Hepatocyte (in vitro differentiated cells): ENCODE measurements around the gene LSM7. TPM values are rescaled to one million over a fixed set of nuclear protein-coding genes. Genes with fewer than 3 reads are reported as not detected.

Experiments
- DNase-seq: peaks from one replicate; pipeline ENCODE4 v3.0.0-alpha.2; 2016; ENCODE audit warnings: low spot score
- H2AFZ ChIP-seq: fragments of 200-600 bp; sonication (generic); 2 replicates; pipeline ENCODE4 v1.6.0; 2016; ENCODE audit warnings: antibody characterized with exemption, mild to moderate bottlenecking
- H3K27ac ChIP-seq: fragments of 200-600 bp; sonication (generic); 2 replicates; pipeline ENCODE4 v1.5.1; 2016; ENCODE audit warnings: mild to moderate bottlenecking
- H3K27me3 ChIP-seq: fragments of 200-600 bp; sonication (generic); 2 replicates; pipeline ENCODE4 v1.6.1; 2016
- H3K36me3 ChIP-seq: fragments of 200-600 bp; sonication (generic); replicated peaks from 2 replicates; pipeline ENCODE4 v1.5.1; 2016; ENCODE audit warnings: low read depth; ENCODE audit not compliant: insufficient read depth
- H3K4me1 ChIP-seq: fragments of 200-600 bp; sonication (generic); 2 replicates; pipeline ENCODE4 v1.5.1; 2016; ENCODE audit warnings: mild to moderate bottlenecking, moderate library complexity; ENCODE audit not compliant: insufficient read depth
- H3K4me2 ChIP-seq: fragments of 200-600 bp; sonication (generic); 2 replicates; pipeline ENCODE4 v1.6.0; 2016
- H3K4me3 ChIP-seq: fragments of 200-600 bp; sonication (generic); 2 replicates; pipeline ENCODE4 v1.5.1; 2016; ENCODE audit warnings: mild to moderate bottlenecking
- H3K79me2 ChIP-seq: fragments of 200-600 bp; sonication (generic); 2 replicates; pipeline ENCODE4 v1.6.0; 2017; ENCODE audit warnings: mild to moderate bottlenecking
- H3K9me2 ChIP-seq: fragments of 200-600 bp; sonication (generic); replicated peaks from 2 replicates; pipeline ENCODE4 v1.6.0; 2017; ENCODE audit warnings: mild to moderate bottlenecking; ENCODE audit not compliant: insufficient read depth
- H3K9me3 ChIP-seq: fragments of 200-600 bp; sonication (generic); 2 replicates; pipeline ENCODE4 v1.5.1; 2016; ENCODE audit warnings: low read depth, mild to moderate bottlenecking
- H4K20me1 ChIP-seq: fragments of 200-600 bp; sonication (generic); 2 replicates; pipeline ENCODE4 v1.6.0; 2016; ENCODE audit warnings: mild to moderate bottlenecking; ENCODE audit not compliant: insufficient read depth, poor library complexity, severe bottlenecking
- EZH2 ChIP-seq: fragments of 200-600 bp; sonication (generic); IDR thresholded peaks from 2 replicates; pipeline ENCODE4 v1.6.1; 2016; ENCODE audit warnings: antibody characterized with exemption, mild to moderate bottlenecking, borderline replicate concordance
- EZH2phosphoT487 ChIP-seq: fragments of 200-600 bp; sonication (generic); IDR thresholded peaks from one replicate; pipeline ENCODE4 v1.6.1; 2018; ENCODE audit warnings: antibody characterized with exemption, mild to moderate bottlenecking, low read depth, moderate library complexity; ENCODE audit not compliant: unreplicated experiment, severe bottlenecking
- WGBS: methylation state at CpG from one replicate; pipeline ENCODE4 v1.1.6; 2016; ENCODE audit warnings: low lambda C conversion rate; ENCODE audit errors: missing lambda C conversion rate; 5-methylcytosine and 5-hydroxymethylcytosine counted together
- polyA plus RNA-seq: library from polyadenylated mRNA; unstranded; fragments of >200 nt; fragmentation: Nextera tagmentation; extraction: Ambion mirVana; gene quantifications from 2 replicates; pipeline ENCODE4 v1.2.1, GENCODE V29; 2016
- total RNA-seq: library from RNA; depleted of rRNA; stranded (reverse); fragments of >200 nt; gene quantifications from 2 replicates; pipeline ENCODE4 v1.2.3, GENCODE V29; 2014
- TF ChIP-seq, protein P1 (sequence below): fragments of 200-600 bp; sonication (generic); IDR thresholded peaks from 2 replicates; pipeline ENCODE4 v1.5.1; 2016; ENCODE audit warnings: antibody characterized with exemption, mild to moderate bottlenecking; ENCODE audit not compliant: poor library complexity

Gene LSM7
- total and polyA plus RNA-seq, 2 experiments from 2014 or later: 150 to 190 TPM

- H3K36me3 ChIP-seq: no peaks in the 10 kb centered on the region
- no peaks in the 10 kb centered on the region for H3K79me2 ChIP-seq
- TF ChIP-seq EZH2: no peak
- no peak for TF ChIP-seq EZH2phosphoT487
- TF ChIP-seq, protein P1, sequence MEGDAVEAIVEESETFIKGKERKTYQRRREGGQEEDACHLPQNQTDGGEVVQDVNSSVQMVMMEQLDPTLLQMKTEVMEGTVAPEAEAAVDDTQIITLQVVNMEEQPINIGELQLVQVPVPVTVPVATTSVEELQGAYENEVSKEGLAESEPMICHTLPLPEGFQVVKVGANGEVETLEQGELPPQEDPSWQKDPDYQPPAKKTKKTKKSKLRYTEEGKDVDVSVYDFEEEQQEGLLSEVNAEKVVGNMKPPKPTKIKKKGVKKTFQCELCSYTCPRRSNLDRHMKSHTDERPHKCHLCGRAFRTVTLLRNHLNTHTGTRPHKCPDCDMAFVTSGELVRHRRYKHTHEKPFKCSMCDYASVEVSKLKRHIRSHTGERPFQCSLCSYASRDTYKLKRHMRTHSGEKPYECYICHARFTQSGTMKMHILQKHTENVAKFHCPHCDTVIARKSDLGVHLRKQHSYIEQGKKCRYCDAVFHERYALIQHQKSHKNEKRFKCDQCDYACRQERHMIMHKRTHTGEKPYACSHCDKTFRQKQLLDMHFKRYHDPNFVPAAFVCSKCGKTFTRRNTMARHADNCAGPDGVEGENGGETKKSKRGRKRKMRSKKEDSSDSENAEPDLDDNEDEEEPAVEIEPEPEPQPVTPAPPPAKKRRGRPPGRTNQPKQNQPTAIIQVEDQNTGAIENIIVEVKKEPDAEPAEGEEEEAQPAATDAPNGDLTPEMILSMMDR: no peak
- H3K9me2 ChIP-seq: no peaks in the 10 kb centered on the region
- H3K4me3 ChIP-seq: no peak overlapping the region
- no peaks in the 10 kb centered on the region for H4K20me1 ChIP-seq
- 88% methylated on average over 18 of the region's 19 CpGs for WGBS
- no peak for DNase-seq
- no peak overlapping the region for H3K4me2 ChIP-seq
- peaks cover 23% of the 10 kb centered on the region for H3K27me3 ChIP-seq
- H3K4me1 ChIP-seq: no peaks in the 10 kb centered on the region
- H3K9me3 ChIP-seq: no peaks in the 10 kb centered on the region
- no peak overlapping the region for H2AFZ ChIP-seq
- no peak overlapping the region for H3K27ac ChIP-seq
Measured at GRCh38 chr19:2306281-2306806, 22.0 kb downstream of the LSM7 start.

GRCh38 chr19:2305452-2306280 is 22.7 kb downstream of the LSM7 start:
- H3K79me2 ChIP-seq: no peaks in the 10 kb centered on the region
- DNase-seq: no peak
- no peaks in the 10 kb centered on the region for H3K4me1 ChIP-seq
- no peaks in the 10 kb centered on the region for H3K36me3 ChIP-seq
- no peak overlapping the region for H3K4me2 ChIP-seq
- no peaks in the 10 kb centered on the region for H3K9me2 ChIP-seq
- WGBS: 85% methylated on average over 19 of the region's 19 CpGs
- TF ChIP-seq EZH2phosphoT487: no peak
- H3K27ac ChIP-seq: no peak overlapping the region
- H4K20me1 ChIP-seq: no peaks in the 10 kb centered on the region
- H3K4me3 ChIP-seq: no peak overlapping the region
- H3K27me3 ChIP-seq: peaks cover 23% of the 10 kb centered on the region
- H3K9me3 ChIP-seq: no peaks in the 10 kb centered on the region
- no peak overlapping the region for H2AFZ ChIP-seq

GRCh38 chr19:2303211-2303798 is 25.1 kb downstream of the LSM7 start:
- no peak overlapping the region for H3K4me3 ChIP-seq
- H3K4me2 ChIP-seq: no peak overlapping the region
- no peak for DNase-seq
- H3K9me3 ChIP-seq: no peaks in the 10 kb centered on the region
- TF ChIP-seq, protein P1: no peak
- TF ChIP-seq EZH2phosphoT487 (no peak), EZH2 (no peak)
- H2AFZ ChIP-seq: no peak overlapping the region
- peaks cover 18% of the 10 kb centered on the region for H3K27me3 ChIP-seq
- 86% methylated on average over 20 of the region's 26 CpGs for WGBS
- no peaks in the 10 kb centered on the region for H4K20me1 ChIP-seq
- H3K9me2 ChIP-seq: no peaks in the 10 kb centered on the region
- no peaks in the 10 kb centered on the region for H3K79me2 ChIP-seq
- no peak overlapping the region for H3K27ac ChIP-seq
- H3K36me3 ChIP-seq: no peaks in the 10 kb centered on the region
- H3K4me1 ChIP-seq: no peaks in the 10 kb centered on the region
